GM23248 (cell line): ENCODE measurements around the gene ST6GALNAC6. TPM values are rescaled to one million over a fixed set of nuclear protein-coding genes. Genes with fewer than 3 reads are reported as not detected.

Experiments
- DNase-seq: peaks from one replicate; pipeline ENCODE4 v3.0.0-alpha.2; 2015
- H2AFZ ChIP-seq: fragments of 200-600 bp; sonication (generic); 2 replicates; pipeline ENCODE4 v1.6.1; 2016; ENCODE audit warnings: antibody characterized with exemption
- H3F3A ChIP-seq: fragments of 200-600 bp; sonication (generic); 2 replicates; pipeline ENCODE4 v1.6.1; 2016; ENCODE audit warnings: mild to moderate bottlenecking, antibody characterized with exemption, mixed run types; ENCODE audit not compliant: insufficient read depth
- H3K27ac ChIP-seq: fragments of 200-600 bp; sonication (generic); 2 replicates; pipeline ENCODE4 v1.5.1; 2016; ENCODE audit warnings: mild to moderate bottlenecking
- H3K27me3 ChIP-seq: fragments of 200-600 bp; sonication (generic); replicated peaks from 2 replicates; pipeline ENCODE4 v1.6.1; 2016; ENCODE audit warnings: mild to moderate bottlenecking; ENCODE audit not compliant: insufficient read depth
- H3K36me3 ChIP-seq: fragments of 200-600 bp; sonication (generic); 2 replicates; pipeline ENCODE4 v1.6.1; 2016; ENCODE audit warnings: low read depth, mild to moderate bottlenecking
- H3K4me1 ChIP-seq: fragments of 200-600 bp; sonication (generic); 2 replicates; pipeline ENCODE4 v1.6.1; 2016; ENCODE audit warnings: mild to moderate bottlenecking; ENCODE audit not compliant: insufficient read depth
- H3K4me2 ChIP-seq: fragments of 200-600 bp; sonication (generic); one replicate; pipeline ENCODE4 v1.6.1; 2016; ENCODE audit warnings: mild to moderate bottlenecking; ENCODE audit not compliant: unreplicated experiment
- H3K4me3 ChIP-seq: fragments of 200-600 bp; sonication (generic); 2 replicates; pipeline ENCODE4 v1.5.1; 2016; ENCODE audit warnings: mild to moderate bottlenecking
- H3K79me2 ChIP-seq: fragments of 200-600 bp; sonication (generic); 2 replicates; pipeline ENCODE4 v1.6.1; 2016; ENCODE audit warnings: mild to moderate bottlenecking; ENCODE audit not compliant: insufficient read depth
- H3K9ac ChIP-seq: fragments of 200-600 bp; sonication (generic); 2 replicates; pipeline ENCODE4 v1.6.1; 2016; ENCODE audit warnings: mild to moderate bottlenecking
- H3K9me2 ChIP-seq: fragments of 200-600 bp; sonication (generic); 2 replicates; pipeline ENCODE4 v1.6.1; 2016; ENCODE audit warnings: mixed run types, mild to moderate bottlenecking, moderate library complexity; ENCODE audit not compliant: insufficient read depth
- H3K9me3 ChIP-seq: fragments of 200-600 bp; sonication (generic); one replicate; pipeline ENCODE4 v1.6.1; 2017; ENCODE audit warnings: low read depth
- H4K20me1 ChIP-seq: fragments of 200-600 bp; sonication (generic); 2 replicates; pipeline ENCODE4 v1.6.0; 2016; ENCODE audit not compliant: insufficient read depth
- EZH2 ChIP-seq: fragments of 200-600 bp; sonication (generic); IDR thresholded peaks from 2 replicates; pipeline ENCODE4 v1.6.1; 2018; ENCODE audit warnings: antibody characterized with exemption, mild to moderate bottlenecking; ENCODE audit not compliant: insufficient read depth, poor library complexity, severe bottlenecking
- EZH2phosphoT487 ChIP-seq: fragments of 200-600 bp; sonication (generic); IDR thresholded peaks from 2 replicates; pipeline ENCODE4 v1.6.1; 2018; ENCODE audit warnings: antibody characterized with exemption, moderate library complexity, mild to moderate bottlenecking, low read depth; ENCODE audit not compliant: insufficient read depth
- WGBS, 2 experiments: methylation state at CpG; one replicate each; pipeline ENCODE4 v1.1.6; 2015 to 2017; ENCODE audit warnings: low lambda C conversion rate in 2 of 2, low coverage in 1 of 2; ENCODE audit errors: missing lambda C conversion rate in 2 of 2; 5-methylcytosine and 5-hydroxymethylcytosine counted together
- in situ Hi-C: fragments of 300-500 bp; cut with MboI; formaldehyde crosslinking; loops from 2 replicates; pipeline ENCODE4 v1.15.0; 2020
- polyA plus RNA-seq: library from polyadenylated mRNA; unstranded; fragments of >200 nt; fragmentation: Nextera tagmentation; extraction: Ambion mirVana; gene quantifications from 2 replicates; pipeline ENCODE4 v1.2.1, GENCODE V29; 2016
- total RNA-seq: library from RNA; depleted of rRNA; stranded (reverse); fragments of >200 nt; shearing (Covaris generic); gene quantifications from 2 replicates; pipeline ENCODE4 v1.2.3, GENCODE V29; 2014

Gene ST6GALNAC6
- total and polyA plus RNA-seq, 2 experiments from 2014 or later: 81.1 to 88.0 TPM

DNA sequence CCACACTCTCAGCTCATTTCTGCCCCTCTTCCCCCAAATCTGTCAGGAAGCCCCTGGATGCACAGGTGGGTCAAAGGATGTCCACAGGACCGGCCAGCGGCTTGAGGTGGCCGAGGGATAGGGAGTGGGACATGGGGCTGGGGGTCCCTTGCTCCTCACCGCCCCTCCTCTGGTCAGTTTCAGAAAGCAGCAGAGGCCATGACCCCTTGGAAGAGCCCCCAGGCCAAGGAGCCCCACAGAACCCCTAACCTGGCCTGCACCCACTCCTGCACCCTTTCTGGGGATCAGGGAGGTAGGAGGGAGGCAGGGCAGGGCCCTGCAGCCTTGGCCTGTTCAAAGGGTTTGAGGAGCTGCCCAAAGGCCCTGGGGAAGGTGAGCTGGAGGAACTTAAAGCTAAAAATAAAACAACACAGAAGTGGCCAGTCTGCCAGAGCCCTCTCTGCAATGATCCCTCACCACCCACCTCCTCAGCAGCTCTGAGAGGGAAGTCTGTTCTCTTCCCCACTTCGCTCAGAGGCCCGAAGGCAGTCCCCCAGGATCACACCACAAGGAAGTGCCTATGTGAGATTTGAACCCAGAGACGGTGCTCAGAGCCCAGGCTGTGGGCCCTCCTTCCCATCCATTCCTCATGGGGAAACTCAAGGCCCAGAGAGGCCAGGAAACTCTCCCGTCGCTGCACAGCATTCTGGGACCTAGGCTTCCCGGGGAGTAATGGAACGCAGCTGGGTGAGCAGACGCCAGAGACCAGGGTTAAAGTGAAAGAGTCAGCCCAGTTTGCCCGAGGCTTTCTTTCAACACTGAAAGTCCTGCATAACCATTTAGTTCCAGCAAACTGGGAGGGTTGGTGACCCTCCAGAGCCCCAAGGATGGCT, 45.9 kb downstream of the ST6GALNAC6 start:
- peak overlapping the region; percentile 95 for H3K4me3 ChIP-seq
- peaks cover 59% of the 10 kb centered on the region for H3K79me2 ChIP-seq
- 19 to 20% methylated on average over 13 of the region's 13 CpGs for WGBS, 2 experiments
- no peaks in the 10 kb centered on the region for H3K27me3 ChIP-seq
- peak overlapping the region; percentile 68 for H2AFZ ChIP-seq
- peak; percentile 69 for DNase-seq
- H3K9ac ChIP-seq: peak overlapping the region; percentile 91
- H4K20me1 ChIP-seq: no peaks in the 10 kb centered on the region
- no peaks in the 10 kb centered on the region for H3K9me2 ChIP-seq
- H3K36me3 ChIP-seq: peaks cover 8% of the 10 kb centered on the region; the same call in 1 of the 2 replicates
- peak overlapping the region; percentile 78 for H3K27ac ChIP-seq
- H3K4me2 ChIP-seq: peak overlapping the region; percentile 93
- in situ Hi-C loops: no loop called here
- no peaks in the 10 kb centered on the region for H3K9me3 ChIP-seq
- peaks cover 19% of the 10 kb centered on the region for H3K4me1 ChIP-seq
- no peak for TF ChIP-seq EZH2phosphoT487
- TF ChIP-seq EZH2: no peak
- no peaks in the 10 kb centered on the region; the same call in 1 of the 2 replicates for H3F3A ChIP-seq

DNA sequence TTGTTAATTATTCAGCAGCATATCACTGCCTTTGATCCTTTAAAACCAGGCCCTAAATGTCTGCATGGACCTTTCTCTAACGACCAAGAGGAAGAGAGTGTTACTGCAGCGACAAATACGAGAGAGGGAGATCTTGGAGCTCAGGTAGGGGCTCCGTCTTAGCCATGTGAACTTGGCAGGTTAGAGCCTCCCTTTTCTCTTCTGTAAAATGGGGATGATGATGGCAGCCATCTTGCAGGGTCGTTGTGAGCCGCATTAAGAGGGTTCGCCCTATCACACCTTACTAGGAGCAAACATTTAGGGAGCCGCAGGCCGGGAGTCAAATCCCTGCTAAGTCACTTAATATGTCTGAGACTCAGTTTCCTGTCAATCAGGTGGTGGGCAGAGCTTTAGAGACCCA, 46.6 kb downstream of the ST6GALNAC6 start:
- Histone ChIP-seq H3K9me3 (no peaks in the 10 kb centered on the region), H3K36me3 (peaks cover 8% of the 10 kb centered on the region; the same call in 1 of the 2 replicates), H3K9me2 (no peaks in the 10 kb centered on the region), H3K27ac (no peak overlapping the region), H3F3A (no peaks in the 10 kb centered on the region; the same call in 1 of the 2 replicates), H4K20me1 (no peaks in the 10 kb centered on the region), H3K27me3 (no peaks in the 10 kb centered on the region), H2AFZ (no peak overlapping the region), H3K4me2 (peak overlapping the region; percentile 93), H3K4me3 (peak overlapping the region; percentile 95), H3K79me2 (peaks cover 66% of the 10 kb centered on the region), H3K4me1 (peaks cover 19% of the 10 kb centered on the region), H3K9ac (peak overlapping the region; percentile 91)
- TF ChIP-seq EZH2phosphoT487 (no peak), EZH2 (no peak)
- in situ Hi-C loops: no loop called here
- no peak for DNase-seq
- WGBS, 2 experiments: 84 to 88% methylated on average over 9 of the region's 9 CpGs

DNA sequence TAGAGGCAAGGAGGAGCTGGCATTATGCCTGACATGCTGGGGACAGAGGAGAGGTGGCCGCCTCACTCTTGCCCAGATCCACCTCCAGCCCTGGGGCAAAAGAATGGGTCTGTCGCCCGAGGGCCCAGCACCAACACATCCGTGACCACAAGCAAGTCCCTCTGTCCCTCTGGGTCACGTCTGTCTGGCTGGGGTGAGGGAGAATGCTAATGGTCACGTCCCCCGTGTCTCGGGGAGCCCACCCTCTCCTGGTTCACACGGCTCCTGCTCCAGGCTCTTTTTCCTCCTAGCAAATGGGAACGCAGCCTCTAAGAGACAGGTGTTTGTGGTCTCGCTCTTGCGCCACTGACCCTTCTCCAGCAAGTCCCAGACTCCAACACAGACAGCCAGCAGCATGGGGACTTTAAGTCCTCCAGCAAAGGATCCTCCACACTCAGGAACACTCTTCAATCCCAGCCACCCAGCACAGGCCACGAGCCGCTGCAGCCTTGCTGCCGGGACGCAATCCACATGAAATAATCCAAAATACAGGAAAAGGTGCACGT, 49.0 kb downstream of the ST6GALNAC6 start:
- Histone ChIP-seq H3K9ac (no peak overlapping the region), H3K4me2 (no peak overlapping the region), H3K79me2 (peaks cover 91% of the 10 kb centered on the region), H4K20me1 (no peaks in the 10 kb centered on the region), H3K4me1 (peaks cover 31% of the 10 kb centered on the region), H3K9me2 (no peaks in the 10 kb centered on the region), H3K9me3 (no peaks in the 10 kb centered on the region), H3K27ac (no peak overlapping the region), H2AFZ (no peak overlapping the region), H3K36me3 (peaks cover 8% of the 10 kb centered on the region; the same call in 1 of the 2 replicates), H3F3A (no peaks in the 10 kb centered on the region; the same call in 1 of the 2 replicates), H3K4me3 (no peak overlapping the region), H3K27me3 (no peaks in the 10 kb centered on the region)
- no peak for DNase-seq
- no peak for TF ChIP-seq EZH2phosphoT487
- in situ Hi-C loops: no loop called here
- WGBS, 2 experiments: 97 to 99% methylated on average over 17 of the region's 17 CpGs

DNA sequence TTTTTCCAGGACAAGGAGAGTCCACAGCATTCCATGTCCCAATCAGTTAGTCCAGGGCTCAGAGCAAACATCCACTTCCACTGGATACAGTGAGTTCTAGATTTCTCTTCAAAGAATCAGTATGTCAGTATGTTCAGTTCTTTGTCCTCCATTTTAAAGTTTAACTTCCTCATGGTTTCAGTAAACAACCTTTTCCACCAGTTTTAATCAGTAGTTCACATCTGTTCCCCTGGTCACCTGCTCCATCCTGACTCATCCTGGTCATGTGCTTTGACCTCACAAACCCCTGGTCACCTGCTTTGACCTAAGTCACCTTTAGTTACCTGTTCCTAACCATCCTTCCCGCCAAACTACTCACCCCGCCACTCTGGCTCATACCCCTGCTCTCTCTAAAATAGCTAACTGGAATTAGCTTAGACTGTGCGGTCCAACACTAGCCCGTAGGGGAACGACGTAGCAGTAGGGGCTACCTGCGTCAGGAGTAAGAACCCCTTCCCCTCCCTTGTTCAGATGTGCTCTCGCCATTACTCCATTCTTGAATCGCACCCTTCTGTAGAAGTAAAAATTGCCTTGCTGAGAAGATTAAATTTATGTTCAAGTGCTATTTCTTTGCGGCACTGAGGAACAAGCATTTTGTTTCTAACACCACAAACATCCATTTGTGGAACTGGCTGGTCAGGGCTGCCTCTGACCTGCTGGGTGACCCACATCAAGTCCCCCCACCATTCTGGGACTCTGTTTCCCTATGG, 50.5 kb downstream of the ST6GALNAC6 start:
- in situ Hi-C loops: no loop called here
- Histone ChIP-seq H3K4me1 (peaks cover 31% of the 10 kb centered on the region), H3K9me2 (no peaks in the 10 kb centered on the region), H3K4me3 (no peak overlapping the region), H4K20me1 (no peaks in the 10 kb centered on the region), H3K9me3 (no peaks in the 10 kb centered on the region), H3K79me2 (peaks cover 100% of the 10 kb centered on the region), H3K9ac (no peak overlapping the region), H3K4me2 (no peak overlapping the region), H3K27me3 (no peaks in the 10 kb centered on the region), H2AFZ (no peak overlapping the region), H3K36me3 (peaks cover 8% of the 10 kb centered on the region; the same call in 1 of the 2 replicates), H3F3A (0 out of 2 replicates have a peak, but pooled peaks cover 7% of the 10 kb centered on the region), H3K27ac (no peak overlapping the region)
- DNase-seq: no peak
- no peak for TF ChIP-seq EZH2phosphoT487
- TF ChIP-seq EZH2: no peak
- 94 to 96% methylated on average over 10 of the region's 10 CpGs for WGBS, 2 experiments
